Cardiac fibroblast (primary cell): ENCODE measurements around the gene COL24A1.
"Not testable (repeated sequence)": the region's sequence is repeated elsewhere in the genome, so short reads cannot be mapped to it uniquely, and the experiment has no call there.

ENCODE experiments used
- DNase-seq, 2 donors: peaks; one replicate each; pipeline versions ENCODE4 v3.0.0 to v3.0.0-alpha.2; 2010; ENCODE audit warnings: low read depth in 2 of 2
- H3K4me3 ChIP-seq, 2 donors: replicated peaks in 1 of 2; 1 replicate in 1 of 2; 2 replicates in 1 of 2; pipeline ENCODE4 v1.5.1; 2011; ENCODE audit warnings: low read depth in 2 of 2, low read length in 2 of 2, mild to moderate bottlenecking in 2 of 2, moderate library complexity in 1 of 2
- TF ChIP-seq, protein P1 (sequence below): IDR thresholded peaks from one replicate; pipeline ENCODE4 v1.5.1; 2011; ENCODE audit warnings: low read depth, mild to moderate bottlenecking, low read length, inconsistent platforms

COL24A1 gene

DNA sequence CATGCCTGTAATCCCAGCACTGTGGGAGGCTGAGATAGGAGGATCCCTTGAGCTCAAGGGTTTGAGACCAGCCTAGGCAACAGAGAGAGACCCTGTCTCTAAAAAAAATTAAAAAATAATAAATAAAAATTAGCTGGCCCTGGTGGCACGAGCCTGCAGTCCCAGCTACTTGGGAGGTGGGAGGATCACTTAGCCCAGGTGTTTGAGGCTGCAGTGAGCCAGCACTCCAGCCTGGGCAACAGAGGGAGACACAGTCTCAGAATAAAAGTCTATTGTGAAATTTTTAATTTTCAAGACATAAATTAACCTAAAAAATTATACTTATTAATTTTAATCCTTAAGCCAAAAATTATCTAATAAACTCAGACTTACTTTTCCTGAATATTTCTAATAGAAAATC lies 317.1 kb downstream of the COL24A1 start:
- TF ChIP-seq, protein P1, sequence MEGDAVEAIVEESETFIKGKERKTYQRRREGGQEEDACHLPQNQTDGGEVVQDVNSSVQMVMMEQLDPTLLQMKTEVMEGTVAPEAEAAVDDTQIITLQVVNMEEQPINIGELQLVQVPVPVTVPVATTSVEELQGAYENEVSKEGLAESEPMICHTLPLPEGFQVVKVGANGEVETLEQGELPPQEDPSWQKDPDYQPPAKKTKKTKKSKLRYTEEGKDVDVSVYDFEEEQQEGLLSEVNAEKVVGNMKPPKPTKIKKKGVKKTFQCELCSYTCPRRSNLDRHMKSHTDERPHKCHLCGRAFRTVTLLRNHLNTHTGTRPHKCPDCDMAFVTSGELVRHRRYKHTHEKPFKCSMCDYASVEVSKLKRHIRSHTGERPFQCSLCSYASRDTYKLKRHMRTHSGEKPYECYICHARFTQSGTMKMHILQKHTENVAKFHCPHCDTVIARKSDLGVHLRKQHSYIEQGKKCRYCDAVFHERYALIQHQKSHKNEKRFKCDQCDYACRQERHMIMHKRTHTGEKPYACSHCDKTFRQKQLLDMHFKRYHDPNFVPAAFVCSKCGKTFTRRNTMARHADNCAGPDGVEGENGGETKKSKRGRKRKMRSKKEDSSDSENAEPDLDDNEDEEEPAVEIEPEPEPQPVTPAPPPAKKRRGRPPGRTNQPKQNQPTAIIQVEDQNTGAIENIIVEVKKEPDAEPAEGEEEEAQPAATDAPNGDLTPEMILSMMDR = no peak
- H3K4me3 ChIP-seq = no peak overlapping the region
- DNase-seq = no peak

DNA sequence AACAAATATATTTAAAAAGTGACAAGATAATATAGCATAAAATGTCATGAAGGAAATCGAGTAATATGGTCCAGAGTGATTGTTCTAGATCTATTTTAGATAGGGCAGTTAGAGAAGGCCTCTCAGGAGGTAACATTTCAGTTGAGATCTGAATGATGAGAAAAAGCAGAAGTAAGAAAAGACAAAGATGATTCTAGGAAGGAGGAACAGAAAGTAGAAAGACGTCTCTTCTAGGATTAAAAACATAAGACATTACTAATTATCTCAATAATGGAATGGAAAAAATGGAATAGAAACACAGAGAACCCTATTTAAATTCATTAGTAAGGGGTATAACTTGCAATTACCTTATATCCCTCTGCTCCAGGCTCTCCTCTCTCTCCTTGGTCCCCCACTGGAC lies 318.3 kb downstream of the COL24A1 start:
- TF ChIP-seq, protein P1 = no peak

DNA sequence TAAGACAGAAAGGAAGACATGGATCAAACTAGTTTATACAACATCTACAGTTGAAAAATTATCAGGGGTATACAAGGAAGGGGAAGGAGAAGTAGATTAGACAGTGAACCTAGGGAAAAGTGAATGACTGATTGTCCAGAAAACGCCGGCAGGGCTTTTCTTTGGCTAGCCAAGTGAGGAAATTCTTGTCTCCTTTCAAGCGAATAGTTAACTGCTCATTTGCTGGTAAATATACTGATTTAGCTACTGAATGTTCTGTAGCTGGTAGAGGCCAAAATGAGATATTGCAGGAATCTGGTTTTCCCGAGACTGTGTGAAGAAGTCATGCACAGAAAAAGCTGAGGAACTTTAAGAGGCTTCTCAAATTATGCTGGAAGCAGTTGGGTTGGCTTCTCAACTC lies 319.8 kb downstream of the COL24A1 start:
- no peak overlapping the region for H3K4me3 ChIP-seq
- no peak for DNase-seq

More for the DNA sequence above, 318.3 kb downstream of the COL24A1 start:
- H3K4me3 ChIP-seq = no peak overlapping the region
- no peak for DNase-seq

DNA sequence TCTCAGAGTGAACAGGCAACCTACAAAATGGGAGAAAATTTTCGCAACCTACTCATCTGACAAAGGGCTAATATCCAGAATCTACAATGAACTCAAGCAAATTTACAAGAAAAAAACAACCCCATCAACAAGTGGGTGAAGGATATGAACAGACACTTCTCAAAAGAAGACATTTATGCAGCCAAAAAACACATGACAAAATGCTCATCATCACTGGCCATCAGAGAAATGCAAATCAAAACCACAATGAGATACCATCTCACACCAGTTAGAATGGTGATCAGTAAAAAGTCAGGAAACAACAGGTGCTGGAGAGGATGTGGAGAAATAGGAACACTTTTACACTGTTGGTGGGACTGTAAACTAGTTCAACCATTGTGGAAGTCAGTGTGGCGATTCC lies 323.4 kb downstream of the COL24A1 start:
- DNase-seq, H3K4me3 ChIP-seq: not testable (repeated sequence)

More for the DNA sequence above, 319.8 kb downstream of the COL24A1 start:
- TF ChIP-seq, protein P1 = no peak

DNA sequence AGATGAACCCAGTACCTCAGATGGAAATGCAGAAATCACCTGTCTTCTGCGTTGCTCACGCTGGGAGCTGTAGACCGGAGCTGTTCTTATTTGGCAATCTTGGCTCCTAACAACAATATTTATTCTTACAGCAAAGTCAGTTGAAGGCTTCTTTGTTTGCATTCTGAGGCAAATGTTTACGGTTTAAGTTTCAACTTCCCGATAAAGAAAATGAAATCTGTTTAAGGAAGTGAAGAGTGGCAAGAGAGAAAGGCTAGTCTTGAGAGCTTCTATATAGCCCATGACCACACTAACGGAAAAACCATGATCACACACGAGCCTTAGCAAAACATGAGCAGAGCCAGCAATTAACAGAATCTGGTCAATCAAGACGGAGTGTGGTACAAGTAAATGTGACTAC lies 325.7 kb downstream of the COL24A1 start:
- no peak for DNase-seq
- H3K4me3 ChIP-seq = no peak overlapping the region
- TF ChIP-seq, protein P1 = no peak

DNA sequence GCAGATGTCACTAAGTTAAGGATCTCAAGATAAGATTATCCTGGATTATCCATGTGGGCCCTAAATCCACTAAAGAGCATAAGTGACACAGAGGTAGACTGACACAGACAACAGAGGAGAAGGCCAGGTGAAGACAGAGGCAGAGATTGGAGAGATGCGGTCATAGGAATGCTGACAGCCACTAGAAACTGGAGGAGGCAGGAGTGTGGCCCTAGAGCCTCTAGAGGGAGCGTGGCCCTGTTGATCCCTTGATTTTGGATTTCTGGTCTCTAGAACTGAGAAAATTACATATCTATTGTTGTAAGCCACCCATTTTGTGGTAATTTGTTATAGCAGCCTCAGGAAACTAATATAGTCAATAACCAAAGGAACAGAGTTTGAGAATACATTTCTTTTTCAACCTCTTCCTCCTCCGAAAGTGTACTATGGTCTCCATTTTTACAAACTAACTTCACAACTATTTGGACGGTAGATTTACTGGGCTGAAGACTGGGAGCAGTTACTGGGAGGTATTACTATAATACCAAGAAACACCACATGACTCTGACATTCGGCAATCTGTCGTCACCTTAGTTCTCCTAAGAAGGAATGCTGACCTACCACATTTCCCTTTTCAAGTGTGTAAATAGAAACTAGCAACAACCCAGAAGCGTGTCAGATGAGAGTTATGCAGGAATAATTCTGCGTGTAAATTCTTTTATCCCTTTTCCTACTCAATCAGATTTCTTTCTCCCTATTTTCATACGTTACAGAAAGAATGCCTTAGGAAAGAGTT lies 332.3 kb downstream of the COL24A1 start:
- no peak for DNase-seq
- H3K4me3 ChIP-seq = no peak overlapping the region
- TF ChIP-seq, protein P1 = no peak

DNA sequence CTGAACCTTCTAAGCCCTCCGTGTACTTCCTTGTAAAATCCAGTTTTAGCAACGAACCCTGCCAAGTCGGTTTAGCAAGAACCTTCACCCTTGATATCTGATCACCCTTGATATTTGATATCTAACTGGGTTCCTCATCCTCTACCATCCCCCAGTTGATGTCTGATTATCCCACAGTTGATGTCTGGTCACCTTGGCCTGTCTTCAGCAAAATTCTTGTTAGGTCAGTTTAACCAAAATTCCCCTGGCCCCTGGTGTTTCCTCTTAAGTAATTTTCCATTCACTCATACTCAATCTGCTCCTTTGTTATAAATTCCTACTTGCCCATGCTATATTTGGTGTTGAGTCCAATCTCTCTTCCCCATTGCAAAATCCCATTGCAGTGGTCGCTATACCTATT lies 333.9 kb downstream of the COL24A1 start:
- H3K4me3 ChIP-seq = no peak overlapping the region
- DNase-seq = peak; percentile 16 to 24
- TF ChIP-seq, protein P1 = no peak
